Epithelial cell of esophagus (primary cell): ENCODE data around the gene TPM2.
A peak's percentile ranks its signal among the peaks of the same experiment; 100 is the strongest.

Experiments used
- DNase-seq: peaks from one replicate; pipeline ENCODE4 v3.0.0; 2010; ENCODE audit warnings: low read depth
- H3K4me3 ChIP-seq: 2 replicates; pipeline ENCODE4 v1.5.1; 2011; ENCODE audit warnings: mild to moderate bottlenecking, low read length, control low read depth
- TF ChIP-seq, protein P1 (sequence below): IDR thresholded peaks from 2 replicates; pipeline ENCODE4 v1.5.1; 2011; ENCODE audit warnings: low read depth, mild to moderate bottlenecking, low read length, control low read depth, inconsistent platforms; ENCODE audit not compliant: insufficient read depth; ENCODE audit errors: missing control alignments

The TPM2 gene

DNA sequence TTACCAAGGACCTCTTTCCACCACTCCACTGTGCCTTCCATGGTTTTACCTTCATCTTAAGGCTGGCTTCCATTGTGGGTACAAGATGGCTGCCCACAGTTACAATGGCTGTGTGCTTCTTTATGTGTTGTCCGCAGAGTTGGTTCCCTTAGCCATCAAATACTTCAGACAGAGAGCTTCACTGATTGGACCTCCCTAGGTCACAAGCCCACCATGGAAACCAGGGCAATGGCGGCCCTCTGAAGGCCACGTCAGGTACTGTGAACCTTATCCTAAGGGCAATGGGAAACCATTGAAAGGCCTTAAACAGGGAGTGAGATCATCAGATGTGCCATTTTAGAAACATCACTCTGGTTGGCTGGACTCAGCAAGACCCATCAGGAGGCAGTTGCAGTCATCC lies 21.8 kb downstream of the TPM2 start:
- TF ChIP-seq, protein P1, sequence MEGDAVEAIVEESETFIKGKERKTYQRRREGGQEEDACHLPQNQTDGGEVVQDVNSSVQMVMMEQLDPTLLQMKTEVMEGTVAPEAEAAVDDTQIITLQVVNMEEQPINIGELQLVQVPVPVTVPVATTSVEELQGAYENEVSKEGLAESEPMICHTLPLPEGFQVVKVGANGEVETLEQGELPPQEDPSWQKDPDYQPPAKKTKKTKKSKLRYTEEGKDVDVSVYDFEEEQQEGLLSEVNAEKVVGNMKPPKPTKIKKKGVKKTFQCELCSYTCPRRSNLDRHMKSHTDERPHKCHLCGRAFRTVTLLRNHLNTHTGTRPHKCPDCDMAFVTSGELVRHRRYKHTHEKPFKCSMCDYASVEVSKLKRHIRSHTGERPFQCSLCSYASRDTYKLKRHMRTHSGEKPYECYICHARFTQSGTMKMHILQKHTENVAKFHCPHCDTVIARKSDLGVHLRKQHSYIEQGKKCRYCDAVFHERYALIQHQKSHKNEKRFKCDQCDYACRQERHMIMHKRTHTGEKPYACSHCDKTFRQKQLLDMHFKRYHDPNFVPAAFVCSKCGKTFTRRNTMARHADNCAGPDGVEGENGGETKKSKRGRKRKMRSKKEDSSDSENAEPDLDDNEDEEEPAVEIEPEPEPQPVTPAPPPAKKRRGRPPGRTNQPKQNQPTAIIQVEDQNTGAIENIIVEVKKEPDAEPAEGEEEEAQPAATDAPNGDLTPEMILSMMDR = no peak
- H3K4me3 ChIP-seq = no peak overlapping the region
- no peak for DNase-seq

DNA sequence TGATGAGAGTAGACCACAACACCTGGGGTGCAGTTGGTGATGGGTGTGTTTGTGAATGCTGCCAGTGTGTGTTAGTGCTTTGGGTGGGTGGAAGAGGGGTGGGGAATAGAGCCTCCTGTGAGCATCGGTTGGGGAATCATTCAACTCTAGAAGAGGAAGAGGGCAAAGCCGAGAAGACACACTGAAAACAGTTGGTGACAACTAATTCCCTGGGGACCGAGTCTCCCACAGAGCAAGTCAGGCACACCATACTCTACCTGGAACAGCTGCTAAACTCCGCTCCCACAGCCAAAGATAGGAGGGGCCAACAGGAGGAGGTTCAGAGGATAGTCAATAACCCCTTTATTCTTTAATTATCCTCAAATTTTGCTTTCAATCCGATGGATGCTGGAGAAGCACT lies 23.2 kb downstream of the TPM2 start:
- TF ChIP-seq, protein P1 = no peak
- H3K4me3 ChIP-seq = no peak overlapping the region

DNA sequence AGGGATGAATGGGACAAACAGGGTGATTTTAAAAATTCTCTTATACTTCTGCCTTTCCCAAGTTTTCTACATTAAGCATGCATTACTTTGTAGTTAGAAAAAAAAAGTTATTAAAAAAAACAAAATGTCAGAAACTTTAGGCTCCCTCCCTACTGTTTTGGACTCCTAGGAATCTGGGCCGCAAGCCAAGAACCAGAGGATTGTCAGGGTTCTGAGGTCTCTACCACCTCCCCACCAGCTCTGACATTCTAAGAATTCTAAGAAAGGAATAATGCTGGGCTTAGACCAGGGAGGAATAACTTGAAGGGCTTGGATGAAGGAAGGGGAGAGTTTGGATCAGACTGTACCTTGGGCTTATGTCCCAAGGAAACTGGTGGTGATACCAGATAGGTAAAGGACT lies 23.7 kb downstream of the TPM2 start:
- DNase-seq = no peak
- no peak overlapping the region for H3K4me3 ChIP-seq
- TF ChIP-seq, protein P1 = no peak

More for the DNA sequence above, 23.2 kb downstream of the TPM2 start:
- DNase-seq = no peak

- peak overlapping the region; percentile 66 for H3K4me3 ChIP-seq
- no peak for DNase-seq
- TF ChIP-seq, protein P1 = no peak
These were observed 24.3 kb downstream of the TPM2 start for GRCh38 chr9:35665471-35665818.

GRCh38 chr9:35664531-35665470 lies 24.9 kb downstream of the TPM2 start, which contains the start of gene ARHGEF39:
TSS of gene ARHGEF39 (minus strand) at chr9:35665195. CDS start at chr9:35665169, 26 bp downstream.
- H3K4me3 ChIP-seq = peak within 1 kb of the TSS; percentile 66
- peak; percentile 80 for DNase-seq
- TF ChIP-seq, protein P1 = no peak

DNA sequence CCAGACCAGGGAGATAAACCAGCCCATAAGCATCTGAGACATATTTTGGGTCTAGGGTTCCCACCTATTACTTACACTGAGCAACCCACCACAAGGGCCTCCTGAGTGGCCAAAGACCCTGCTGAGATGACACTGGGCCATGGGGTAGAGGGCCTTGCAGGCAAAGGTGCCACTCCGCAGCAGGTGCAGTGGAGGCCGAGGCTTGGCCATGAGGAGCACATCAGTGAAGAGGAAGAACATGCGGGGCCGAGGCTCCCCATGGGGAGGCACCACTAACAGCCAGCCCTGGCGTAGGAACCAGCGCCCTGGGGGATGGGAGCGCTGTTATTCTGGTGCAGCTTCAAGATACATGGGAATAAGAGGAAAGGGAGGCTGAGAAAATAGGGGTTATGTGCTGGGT lies 27.3 kb downstream of the TPM2 start:
- TF ChIP-seq, protein P1 = no peak
- H3K4me3 ChIP-seq = no peak overlapping the region
- DNase-seq = no peak
